Gastroesophageal sphincter (tissue), 3 donors: ENCODE measurements around the gene CAMK1D.

Source experiments
- CTCF ChIP-seq, 4 experiments: fragments of 200-600 bp in 2 of 4; fragments of 450-650 bp in 2 of 4; sonication (generic) in 1 of 4; IDR thresholded peaks; one replicate each; pipeline ENCODE4 v1.5.1; 2017 to 2019; ENCODE audit warnings: antibody characterized with exemption in 4 of 4, mild to moderate bottlenecking in 2 of 4, moderate library complexity in 2 of 4
- POLR2A ChIP-seq, 2 donors: fragments of 450-650 bp; IDR thresholded peaks; one replicate each; pipeline ENCODE4 v1.6.1; 2017; ENCODE audit warnings: antibody characterized with exemption in 2 of 2, mild to moderate bottlenecking in 2 of 2, moderate library complexity in 1 of 2
- POLR2AphosphoS5 ChIP-seq: sonication (generic); formaldehyde crosslinking; IDR thresholded peaks from one replicate; pipeline ENCODE4 v1.6.1; 2017; ENCODE audit warnings: antibody characterized with exemption

GRCh38 chr10:12490963-12491362, 141.6 kb downstream of the CAMK1D start:
- TF ChIP-seq POLR2AphosphoS5 (no peak), CTCF (IDR thresholded peaks at IDR 0.05) (no peak), POLR2A (IDR thresholded peaks at IDR 0.05) (no peak)
